ENCODE data around the gene WDR82. TPM values are rescaled to one million over a fixed set of nuclear protein-coding genes. Genes with fewer than 3 reads are reported as not detected.

Gene WDR82
- total and polyA plus RNA-seq, 2 donors (not counting 1 experiment from before 2014, with no cell fraction given) = 71.2 to 77.7 TPM

GRCh38 chr3:52313188-52313773 lies 34.8 kb upstream of the WDR82 start:
- Histone ChIP-seq H3K27me3 (ENCODE audit: control insufficient read depth, insufficient read depth, low read length) (no peaks in the 10 kb centered on the region), H4K20me1 (ENCODE audit: control insufficient read depth, extremely low read depth, insufficient read depth, low read length) (no peaks in the 10 kb centered on the region), H2AFZ (ENCODE audit: low read length) (no peak overlapping the region), H3K9me3 (ENCODE audit: control insufficient read depth, insufficient read depth, low read depth, low read length) (no peaks in the 10 kb centered on the region), H3K4me3 (replicated peaks in 1 of 4; ENCODE audit: control extremely low read depth in 1 of 4, insufficient read depth in 1 of 4, low read depth in 3 of 4, low read length in 4 of 4) (no peak overlapping the region), H3K36me3 (ENCODE audit: control insufficient read depth, insufficient read depth, low read length) (no peaks in the 10 kb centered on the region), H3K4me2 (ENCODE audit: extremely low read depth, insufficient read depth, low read length) (no peak overlapping the region), H3K9ac (ENCODE audit: insufficient read depth, low read length) (no peak overlapping the region), H3K4me1 (ENCODE audit: control insufficient read depth, extremely low read depth, insufficient read depth, low read length) (peaks cover 7% of the 10 kb centered on the region), H3K27ac (ENCODE audit: insufficient read depth, low read length) (no peak overlapping the region), H3K79me2 (ENCODE audit: control insufficient read depth, insufficient read depth, low read length) (no peaks in the 10 kb centered on the region)
- DNase-seq (ENCODE audit: low read depth in 2 of 2) = no peak
- TF ChIP-seq EZH2 (IDR thresholded peaks at IDR 0.05; ENCODE audit: low read length, missing control alignments) = no peak
- TF ChIP-seq CTCF (conservative IDR thresholded peaks at IDR 0.05 in 1 of 2, IDR thresholded peaks at IDR 0.05 in 1 of 2; ENCODE audit: low read depth in 1 of 2, low read length in 2 of 2) = no peak

GRCh38 chr3:52311576-52312119 lies 33.2 kb upstream of the WDR82 start:
- TF ChIP-seq EZH2 (IDR thresholded peaks at IDR 0.05; ENCODE audit: low read length, missing control alignments) (no peak), CTCF (conservative IDR thresholded peaks at IDR 0.05 in 1 of 2, IDR thresholded peaks at IDR 0.05 in 1 of 2; ENCODE audit: low read depth in 1 of 2, low read length in 2 of 2) (no peak)
- Histone ChIP-seq H3K4me3 (replicated peaks in 1 of 4; ENCODE audit: control extremely low read depth in 1 of 4, insufficient read depth in 1 of 4, low read depth in 3 of 4, low read length in 4 of 4) (no peak overlapping the region), H4K20me1 (ENCODE audit: control insufficient read depth, extremely low read depth, insufficient read depth, low read length) (no peaks in the 10 kb centered on the region), H3K9me3 (ENCODE audit: control insufficient read depth, insufficient read depth, low read depth, low read length) (no peaks in the 10 kb centered on the region), H3K4me1 (ENCODE audit: control insufficient read depth, extremely low read depth, insufficient read depth, low read length) (peaks cover 4% of the 10 kb centered on the region), H3K9ac (ENCODE audit: insufficient read depth, low read length) (no peak overlapping the region), H3K36me3 (ENCODE audit: control insufficient read depth, insufficient read depth, low read length) (no peaks in the 10 kb centered on the region), H2AFZ (ENCODE audit: low read length) (no peak overlapping the region), H3K27me3 (ENCODE audit: control insufficient read depth, insufficient read depth, low read length) (no peaks in the 10 kb centered on the region), H3K4me2 (ENCODE audit: extremely low read depth, insufficient read depth, low read length) (no peak overlapping the region), H3K27ac (ENCODE audit: insufficient read depth, low read length) (no peak overlapping the region), H3K79me2 (ENCODE audit: control insufficient read depth, insufficient read depth, low read length) (no peaks in the 10 kb centered on the region)
- no peak for DNase-seq (ENCODE audit: low read depth in 2 of 2)

- Histone ChIP-seq H3K9me3 (ENCODE audit: control insufficient read depth, insufficient read depth, low read depth, low read length) (no peaks in the 10 kb centered on the region), H4K20me1 (ENCODE audit: control insufficient read depth, extremely low read depth, insufficient read depth, low read length) (no peaks in the 10 kb centered on the region), H3K4me1 (ENCODE audit: control insufficient read depth, extremely low read depth, insufficient read depth, low read length) (peaks cover 4% of the 10 kb centered on the region)
Measured at GRCh38 chr3:52310861-52311575, 32.6 kb upstream of the WDR82 start.

More at GRCh38 chr3:52310861-52311575, 32.6 kb upstream of the WDR82 start:
- no peak for TF ChIP-seq CTCF (conservative IDR thresholded peaks at IDR 0.05 in 1 of 2, IDR thresholded peaks at IDR 0.05 in 1 of 2; ENCODE audit: low read depth in 1 of 2, low read length in 2 of 2)
- TF ChIP-seq EZH2 (IDR thresholded peaks at IDR 0.05; ENCODE audit: low read length, missing control alignments) = no peak
- H3K36me3 ChIP-seq (ENCODE audit: control insufficient read depth, insufficient read depth, low read length) = no peaks in the 10 kb centered on the region
- H3K4me2 ChIP-seq (ENCODE audit: extremely low read depth, insufficient read depth, low read length) = no peak overlapping the region
- no peaks in the 10 kb centered on the region for H3K79me2 ChIP-seq (ENCODE audit: control insufficient read depth, insufficient read depth, low read length)
- H3K27ac ChIP-seq (ENCODE audit: insufficient read depth, low read length) = no peak overlapping the region
- H3K9ac ChIP-seq (ENCODE audit: insufficient read depth, low read length) = no peak overlapping the region
- no peak overlapping the region for H3K4me3 ChIP-seq (replicated peaks in 1 of 4; ENCODE audit: control extremely low read depth in 1 of 4, insufficient read depth in 1 of 4, low read depth in 3 of 4, low read length in 4 of 4)
- no peak for DNase-seq (ENCODE audit: low read depth in 2 of 2)
- no peak overlapping the region for H2AFZ ChIP-seq (ENCODE audit: low read length)
- H3K27me3 ChIP-seq (ENCODE audit: control insufficient read depth, insufficient read depth, low read length) = no peaks in the 10 kb centered on the region

All from fibroblast of lung (primary cell).